HCT116 (cell line): ENCODE measurements around the gene KDSR. TPM values are rescaled to one million over a fixed set of nuclear protein-coding genes. Genes with fewer than 3 reads are reported as not detected.
A peak's percentile ranks its signal among the peaks of the same experiment; 100 is the strongest.

Source experiments
- ATAC-seq: fragments of 200-7000 bp; cut with Tn5 transposase; 2 replicates; pipeline ENCODE4 v1.9.1; 2020; ENCODE audit warnings: mild to moderate bottlenecking, moderate library complexity
- BruUV-seq: library from RNA; stranded (reverse); fragments of 400-500 nt; replicated peaks from 2 replicates; lab custom pipeline; 2021; lab: Mats Ljungman, UMichigan
- CTCF ChIA-PET: fragments of 300-600 bp; sonication (Branson Sonifier 250); formaldehyde crosslinking; loops from one replicate; lab custom pipeline; 2021; ENCODE audit warnings: antibody characterized with exemption; lab: Charles Lee
- POLR2A ChIA-PET: fragments of 300-600, 350-600 bp; sonication (Branson Sonifier 250); formaldehyde crosslinking; loops from one replicate; lab custom pipeline; 2021; ENCODE audit warnings: antibody characterized with exemption; lab: Charles Lee
- RAD21 ChIA-PET, 2 experiments: fragments of 300-600 bp; sonication (Branson Sonifier 250); formaldehyde crosslinking; loops; one replicate each; lab custom pipeline; 2023; ENCODE audit warnings: low total read pairs in 2 of 2; ENCODE audit not compliant: uncharacterized antibody in 2 of 2, unreplicated experiment in 2 of 2, low non-redundant PET in 1 of 2; lab: Charles Lee
- DNase-seq: peaks from one replicate; pipeline ENCODE4 v3.0.0-alpha.2; 2010; ENCODE audit warnings: low read depth, low spot score
- H2AFZ ChIP-seq: fragments of 200-600 bp; shearing (Covaris generic), sonication (generic); 2 replicates; pipeline ENCODE4 v1.6.1; 2017; ENCODE audit warnings: low read depth, mixed run types, mixed read lengths, antibody characterized with exemption, low read length; ENCODE audit not compliant: poor library complexity, severe bottlenecking
- H3K27ac ChIP-seq: 2 replicates; pipeline ENCODE4 v1.5.1; 2012; ENCODE audit warnings: low read depth, low read length
- H3K27me3 ChIP-seq: fragments of 200-600 bp; sonication (generic); 2 replicates; pipeline ENCODE4 v1.6.1; 2016; ENCODE audit warnings: mixed run types, low read length, mixed read lengths; ENCODE audit not compliant: insufficient read depth
- H3K36me3 ChIP-seq, 2 experiments: fragments of 200-500 bp in 1 of 2; fragments of 200-600 bp in 1 of 2; sonication (Bioruptor generic) in 1 of 2; sonication (generic) in 1 of 2; 2 replicates each; pipeline versions ENCODE4 v1.5.1 to v1.6.1; 2014 to 2016; ENCODE audit warnings: low read length in 2 of 2, inconsistent platforms in 1 of 2, mixed read lengths in 1 of 2, mixed run types in 1 of 2; ENCODE audit not compliant: insufficient read depth in 2 of 2, control insufficient read depth in 1 of 2
- H3K4me1 ChIP-seq, 2 experiments: fragments of 200-600 bp in 1 of 2; sonication (generic) in 1 of 2; 2 replicates each; pipeline versions ENCODE4 v1.5.1 to v1.6.1; 2012 to 2017; ENCODE audit warnings: low read length in 2 of 2, inconsistent platforms in 1 of 2, mild to moderate bottlenecking in 1 of 2, mixed read lengths in 1 of 2, mixed run types in 1 of 2, moderate library complexity in 1 of 2; ENCODE audit not compliant: insufficient read depth in 2 of 2, control insufficient read depth in 1 of 2
- H3K4me2 ChIP-seq: fragments of 200-600 bp; sonication (generic); 2 replicates; pipeline ENCODE4 v1.6.1; 2017; ENCODE audit warnings: mixed run types, low read length, mixed read lengths
- H3K4me3 ChIP-seq, 2 experiments: fragments of 200-600 bp in 1 of 2; sonication (generic) in 1 of 2; replicated peaks in 1 of 2; 2 replicates each; pipeline ENCODE4 v1.5.1; 2011 to 2016; ENCODE audit warnings: low read length in 2 of 2, control low read depth in 1 of 2, low read depth in 1 of 2, mild to moderate bottlenecking in 1 of 2, mixed read lengths in 1 of 2, mixed run types in 1 of 2
- H3K79me2 ChIP-seq: fragments of 200-600 bp; sonication (generic); 2 replicates; pipeline ENCODE4 v1.6.1; 2017; ENCODE audit warnings: mild to moderate bottlenecking, mixed run types, low read length, moderate library complexity, mixed read lengths; ENCODE audit not compliant: insufficient read depth
- H3K9ac ChIP-seq: fragments of 200-600 bp; sonication (generic); 2 replicates; pipeline ENCODE4 v1.6.1; 2016; ENCODE audit warnings: low read length, mixed read lengths
- H3K9me2 ChIP-seq: fragments of 200-600 bp; sonication (generic), shearing (Covaris generic); 2 replicates; pipeline ENCODE4 v1.6.1; 2017; ENCODE audit warnings: mixed run types, mild to moderate bottlenecking, moderate library complexity; ENCODE audit not compliant: insufficient read depth
- H3K9me3 ChIP-seq, 2 experiments: fragments of 200-500 bp in 1 of 2; fragments of 200-600 bp in 1 of 2; sonication (Bioruptor generic) in 1 of 2; sonication (generic) in 1 of 2; 2 replicates each; pipeline ENCODE4 v1.6.1; 2014 to 2017; ENCODE audit warnings: low read length in 2 of 2, mixed read lengths in 2 of 2, inconsistent platforms in 1 of 2, low read depth in 1 of 2, mild to moderate bottlenecking in 1 of 2, mixed run types in 1 of 2, moderate library complexity in 1 of 2; ENCODE audit not compliant: control insufficient read depth in 1 of 2, insufficient read depth in 1 of 2
- H4K20me1 ChIP-seq: fragments of 200-600 bp; sonication (generic), shearing (Covaris generic); 2 replicates; pipeline ENCODE4 v1.6.1; 2017; ENCODE audit warnings: mixed run types, mild to moderate bottlenecking, moderate library complexity; ENCODE audit not compliant: insufficient read depth
- CTCF ChIP-seq, 3 experiments: fragments of 200-600 bp in 1 of 3; sonication (generic) in 1 of 3; IDR thresholded peaks in 2 of 3; conservative IDR thresholded peaks in 1 of 3; 2 replicates each; pipeline ENCODE4 v1.5.1; 2012 to 2017; ENCODE audit warnings: low read depth in 2 of 3, low read length in 2 of 3, antibody characterized with exemption in 1 of 3, borderline replicate concordance in 1 of 3, control low read depth in 1 of 3, mild to moderate bottlenecking in 1 of 3, mixed read lengths in 1 of 3, mixed run types in 1 of 3, moderate library complexity in 1 of 3; ENCODE audit not compliant: insufficient read depth in 1 of 3
- EZH2 ChIP-seq: fragments of 200-600 bp; sonication (generic); IDR thresholded peaks from 2 replicates; pipeline ENCODE4 v1.6.1; 2017; ENCODE audit warnings: antibody characterized with exemption, mixed run types
- JUND ChIP-seq: IDR thresholded peaks from 2 replicates; pipeline ENCODE4 v1.6.1; 2012
- POLR2AphosphoS5 ChIP-seq: IDR thresholded peaks from 2 replicates; pipeline ENCODE4 v1.6.1; 2011; ENCODE audit warnings: mild to moderate bottlenecking, low read depth, low read length, moderate library complexity
- RAD21 ChIP-seq: IDR thresholded peaks from 2 replicates; pipeline ENCODE4 v1.6.1; 2012; ENCODE audit warnings: low read depth, mild to moderate bottlenecking
- SRF ChIP-seq: IDR thresholded peaks from 2 replicates; pipeline ENCODE4 v1.6.1; 2012; ENCODE audit warnings: low read depth
- YY1 ChIP-seq: IDR thresholded peaks from 2 replicates; pipeline ENCODE4 v1.6.1; 2011; ENCODE audit warnings: low read length, low read depth, moderate library complexity, mild to moderate bottlenecking; ENCODE audit not compliant: insufficient replicate concordance; ENCODE audit errors: extremely low read depth
- ZBTB33 ChIP-seq: IDR thresholded peaks from 2 replicates; pipeline ENCODE4 v1.6.1; 2011; ENCODE audit warnings: mild to moderate bottlenecking, low read length, moderate library complexity; ENCODE audit not compliant: insufficient replicate concordance; ENCODE audit errors: extremely low read depth
- ZNF274 ChIP-seq: fragments of 200-500 bp; sonication (Bioruptor generic); IDR thresholded peaks from 2 replicates; pipeline ENCODE4 v1.6.1; 2014; ENCODE audit warnings: mild to moderate bottlenecking, low read depth, low read length, inconsistent platforms
- intact Hi-C: fragments of 100-400 bp; cut with micrococcal nuclease; formaldehyde crosslinking; loops from 2 replicates; pipeline ENCODE4 v1.10.0; 2022
- total RNA-seq: library from RNA; stranded (reverse); gene quantifications from one replicate; pipeline ENCODE4 v1.2.1, GENCODE V29; 2021; ENCODE audit not compliant: unreplicated experiment
- TF ChIP-seq, protein P1 (sequence below): IDR thresholded peaks from 2 replicates; pipeline ENCODE4 v1.6.1; 2012; ENCODE audit warnings: low read depth
- TF ChIP-seq, protein P2 (sequence below): IDR thresholded peaks from 2 replicates; pipeline ENCODE4 v1.6.1; 2012

KDSR gene
- total RNA-seq, 1 experiment from 2014 or later = 68.6 TPM

DNA sequence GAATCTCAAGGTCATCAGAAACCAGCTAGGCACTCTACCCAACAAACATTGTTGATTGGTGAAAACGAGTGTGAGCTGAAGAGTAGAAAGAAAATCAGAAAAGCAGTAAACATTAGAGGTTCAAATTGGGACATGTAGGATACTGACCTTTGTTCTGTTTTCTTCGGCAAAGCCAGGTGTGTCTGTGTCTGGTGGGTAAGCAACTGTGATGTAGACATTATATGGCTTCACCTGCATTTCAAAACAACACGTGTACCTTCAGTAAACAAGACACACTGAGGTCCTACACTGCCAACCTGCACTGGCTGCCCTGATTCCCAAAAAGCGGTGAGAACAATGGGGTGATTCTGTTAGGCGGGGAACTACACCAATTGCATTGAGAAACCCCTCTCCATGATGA lies 22.7 kb downstream of the KDSR start:
- CTCF ChIA-PET = no interaction called here
- H3K4me1 ChIP-seq = no peaks in the 10 kb centered on the region
- DNase-seq = no peak
- 0 out of 2 replicates have a peak, but pooled peaks cover 3% of the 10 kb centered on the region for H4K20me1 ChIP-seq
- no peak overlapping the region for H3K4me3 ChIP-seq
- no peak overlapping the region for H3K27ac ChIP-seq
- no TSS peak for BruUV-seq
- H3K36me3 ChIP-seq = peaks cover 13 to 22% of the 10 kb centered on the region in 2 experiments; a peak in 3 of 4 replicates
- TF ChIP-seq, protein P1, sequence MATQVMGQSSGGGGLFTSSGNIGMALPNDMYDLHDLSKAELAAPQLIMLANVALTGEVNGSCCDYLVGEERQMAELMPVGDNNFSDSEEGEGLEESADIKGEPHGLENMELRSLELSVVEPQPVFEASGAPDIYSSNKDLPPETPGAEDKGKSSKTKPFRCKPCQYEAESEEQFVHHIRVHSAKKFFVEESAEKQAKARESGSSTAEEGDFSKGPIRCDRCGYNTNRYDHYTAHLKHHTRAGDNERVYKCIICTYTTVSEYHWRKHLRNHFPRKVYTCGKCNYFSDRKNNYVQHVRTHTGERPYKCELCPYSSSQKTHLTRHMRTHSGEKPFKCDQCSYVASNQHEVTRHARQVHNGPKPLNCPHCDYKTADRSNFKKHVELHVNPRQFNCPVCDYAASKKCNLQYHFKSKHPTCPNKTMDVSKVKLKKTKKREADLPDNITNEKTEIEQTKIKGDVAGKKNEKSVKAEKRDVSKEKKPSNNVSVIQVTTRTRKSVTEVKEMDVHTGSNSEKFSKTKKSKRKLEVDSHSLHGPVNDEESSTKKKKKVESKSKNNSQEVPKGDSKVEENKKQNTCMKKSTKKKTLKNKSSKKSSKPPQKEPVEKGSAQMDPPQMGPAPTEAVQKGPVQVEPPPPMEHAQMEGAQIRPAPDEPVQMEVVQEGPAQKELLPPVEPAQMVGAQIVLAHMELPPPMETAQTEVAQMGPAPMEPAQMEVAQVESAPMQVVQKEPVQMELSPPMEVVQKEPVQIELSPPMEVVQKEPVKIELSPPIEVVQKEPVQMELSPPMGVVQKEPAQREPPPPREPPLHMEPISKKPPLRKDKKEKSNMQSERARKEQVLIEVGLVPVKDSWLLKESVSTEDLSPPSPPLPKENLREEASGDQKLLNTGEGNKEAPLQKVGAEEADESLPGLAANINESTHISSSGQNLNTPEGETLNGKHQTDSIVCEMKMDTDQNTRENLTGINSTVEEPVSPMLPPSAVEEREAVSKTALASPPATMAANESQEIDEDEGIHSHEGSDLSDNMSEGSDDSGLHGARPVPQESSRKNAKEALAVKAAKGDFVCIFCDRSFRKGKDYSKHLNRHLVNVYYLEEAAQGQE = no peak
- no peak for TF ChIP-seq ZNF274
- no peaks in the 10 kb centered on the region for H3K9me2 ChIP-seq
- POLR2A ChIA-PET = no interaction called here
- no peak overlapping the region for H3K9ac ChIP-seq
- no peaks in the 10 kb centered on the region for H3K9me3 ChIP-seq
- H3K79me2 ChIP-seq = no peaks in the 10 kb centered on the region
- no peak overlapping the region for H2AFZ ChIP-seq
- intact Hi-C loops = loop anchor here (5.0 to 10.0 kb wide), 5 partner anchors 168 to 501 kb away; no protein-coding TSS in a partner anchor
- H3K27me3 ChIP-seq = no peaks in the 10 kb centered on the region
- RAD21 ChIA-PET = no interaction called here
- no peak overlapping the region for H3K4me2 ChIP-seq
- no peak for ATAC-seq

DNA sequence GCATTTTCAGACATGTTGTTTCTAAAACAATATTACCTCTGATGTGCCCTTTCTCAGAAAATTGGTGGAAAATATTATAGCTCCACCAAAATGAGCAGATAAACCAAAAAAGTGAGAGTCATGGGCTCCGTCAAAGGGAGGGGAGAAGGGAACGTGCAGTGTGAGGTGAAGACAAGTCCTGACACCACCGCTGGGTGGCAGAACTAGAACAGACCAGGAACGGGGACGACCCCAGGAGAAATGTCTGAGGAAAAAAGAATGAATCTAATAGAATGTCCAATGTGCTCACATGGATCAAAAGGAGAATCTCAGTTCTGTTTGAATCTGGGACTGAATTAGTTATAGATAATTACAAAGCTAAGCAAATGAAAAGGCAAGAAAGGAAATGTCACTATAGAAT lies 24.8 kb downstream of the KDSR start:
- Histone ChIP-seq H3K9me3 (no peaks in the 10 kb centered on the region), H3K4me3 (no peak overlapping the region), H3K79me2 (no peaks in the 10 kb centered on the region), H3K9ac (no peak overlapping the region), H3K27me3 (no peaks in the 10 kb centered on the region), H3K4me2 (no peak overlapping the region), H3K36me3 (peaks cover 9 to 24% of the 10 kb centered on the region in 2 experiments; a peak in 2 of 4 replicates), H3K27ac (no peak overlapping the region), H3K4me1 (peaks cover 0 to under 1% of the 10 kb centered on the region in 2 experiments; a peak in 1 of 4 replicates), H2AFZ (no peak overlapping the region), H3K9me2 (no peaks in the 10 kb centered on the region), H4K20me1 (0 out of 2 replicates have a peak, but pooled peaks cover 3% of the 10 kb centered on the region)
- ATAC-seq (peak; percentile 76), DNase-seq (no peak)
- POLR2A ChIA-PET = no interaction called here
- CTCF ChIA-PET = no interaction called here
- intact Hi-C loops = loop anchor here (2.0 to 10.0 kb wide), 6 partner anchors 97 to 503 kb away; no protein-coding TSS in a partner anchor
- no TSS peak for BruUV-seq
- RAD21 ChIA-PET = no interaction called here
- TF ChIP-seq, protein P2, sequence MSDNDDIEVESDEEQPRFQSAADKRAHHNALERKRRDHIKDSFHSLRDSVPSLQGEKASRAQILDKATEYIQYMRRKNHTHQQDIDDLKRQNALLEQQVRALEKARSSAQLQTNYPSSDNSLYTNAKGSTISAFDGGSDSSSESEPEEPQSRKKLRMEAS = no peak
- no peak for TF ChIP-seq POLR2AphosphoS5
- peak; percentile 18 to 55 (median 53); a peak in 5 of 6 replicates for TF ChIP-seq CTCF (IDR thresholded peaks at IDR 0.05 in 2 of 3, conservative IDR thresholded peaks at IDR 0.05 in 1 of 3; ENCODE audit: borderline replicate concordance in 1 of 3, insufficient read depth in 1 of 3, low read depth in 2 of 3, low read length in 2 of 3)
- no peak for TF ChIP-seq JUND
- no peak for TF ChIP-seq ZNF274
- TF ChIP-seq RAD21 = peak; percentile 51
- TF ChIP-seq SRF = no peak
- TF ChIP-seq ZBTB33 = no peak
- TF ChIP-seq EZH2 = no peak
- TF ChIP-seq YY1 = no peak
